ENCODE results near the gene TRAF2. TPM values are rescaled to one million over a fixed set of nuclear protein-coding genes. Genes with fewer than 3 reads are reported as not detected.

Gene TRAF2
- total and polyA plus RNA-seq, 4 donors, result 4.8 to 22.1 (median 11.6) TPM

DNA sequence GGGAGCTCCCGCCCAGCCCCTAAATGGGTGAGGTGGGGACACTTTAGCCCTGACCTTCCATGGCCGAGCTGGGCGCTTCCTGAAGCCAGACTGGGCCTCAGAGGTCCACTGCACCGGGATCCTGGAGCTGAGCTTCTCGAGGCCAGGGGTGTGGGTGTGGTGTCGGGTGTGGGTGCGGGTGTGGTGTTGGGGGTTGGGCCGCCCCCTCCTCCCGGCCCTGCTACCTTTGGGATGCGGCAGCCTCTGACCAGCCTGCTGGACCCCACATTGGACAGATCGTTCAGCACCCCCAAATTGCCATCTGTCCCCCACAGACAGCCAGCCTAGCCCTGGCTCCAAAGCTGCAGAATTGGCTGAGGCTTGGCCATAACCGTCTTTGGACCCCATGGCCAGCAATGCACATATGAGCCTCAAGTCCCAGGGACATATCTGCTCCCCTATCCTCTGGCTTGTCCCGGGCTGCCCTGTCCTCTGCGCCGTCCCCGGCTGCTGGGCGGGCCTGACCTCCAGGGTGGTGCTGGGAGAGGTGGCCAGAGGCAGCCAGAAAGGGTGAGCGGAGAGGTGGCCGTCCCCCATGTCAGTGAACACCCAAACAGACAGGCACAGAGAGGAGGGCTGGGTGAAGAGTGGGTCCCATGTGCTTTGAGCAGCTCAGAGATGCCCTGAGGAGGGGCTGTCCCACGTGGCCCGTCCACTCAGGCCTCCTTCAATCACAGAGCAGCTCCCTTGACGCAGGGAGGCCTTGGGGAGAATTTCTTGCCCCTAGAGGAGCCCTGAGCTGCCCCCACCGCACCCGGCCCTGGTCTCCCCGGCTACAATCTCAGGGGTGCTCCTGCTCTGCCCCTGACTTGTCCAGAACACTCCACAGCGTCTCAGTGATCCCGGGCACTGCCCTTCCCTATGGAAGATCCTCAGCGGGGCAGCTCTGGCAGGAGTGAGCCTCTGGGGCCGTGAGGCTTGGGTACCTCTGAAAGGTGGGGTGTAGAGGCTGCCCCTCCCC lies 87.6 kb downstream of the TRAF2 start:
- 90 to 92% methylated on average over 27 to 29 of the region's 29 CpGs for WGBS, 2 donors
- intact Hi-C loops (cut with DNase I), result no loop called here
- H3K27me3 ChIP-seq (ENCODE audit: control insufficient read depth in 1 of 2, insufficient read depth in 2 of 2, low read length in 1 of 2), result no peaks in the 10 kb centered on the region
- no peaks in the 10 kb centered on the region for H3K4me1 ChIP-seq (ENCODE audit: control insufficient read depth in 1 of 2, insufficient read depth in 2 of 2, low read length in 2 of 2)
- no peaks in the 10 kb centered on the region for H3K36me3 ChIP-seq (ENCODE audit: control insufficient read depth in 1 of 2, insufficient read depth in 2 of 2, low read length in 1 of 2)
- DNase-seq, result no peak
- ATAC-seq (ENCODE audit: low FRiP score), result no peak
- no peak overlapping the region for H3K27ac ChIP-seq (ENCODE audit: low read depth in 1 of 2, low read length in 2 of 2)
- H3K4me3 ChIP-seq (ENCODE audit: low read length in 2 of 2), result no peak overlapping the region
- H3K9me3 ChIP-seq (ENCODE audit: control insufficient read depth, low read length), result no peaks in the 10 kb centered on the region

DNA sequence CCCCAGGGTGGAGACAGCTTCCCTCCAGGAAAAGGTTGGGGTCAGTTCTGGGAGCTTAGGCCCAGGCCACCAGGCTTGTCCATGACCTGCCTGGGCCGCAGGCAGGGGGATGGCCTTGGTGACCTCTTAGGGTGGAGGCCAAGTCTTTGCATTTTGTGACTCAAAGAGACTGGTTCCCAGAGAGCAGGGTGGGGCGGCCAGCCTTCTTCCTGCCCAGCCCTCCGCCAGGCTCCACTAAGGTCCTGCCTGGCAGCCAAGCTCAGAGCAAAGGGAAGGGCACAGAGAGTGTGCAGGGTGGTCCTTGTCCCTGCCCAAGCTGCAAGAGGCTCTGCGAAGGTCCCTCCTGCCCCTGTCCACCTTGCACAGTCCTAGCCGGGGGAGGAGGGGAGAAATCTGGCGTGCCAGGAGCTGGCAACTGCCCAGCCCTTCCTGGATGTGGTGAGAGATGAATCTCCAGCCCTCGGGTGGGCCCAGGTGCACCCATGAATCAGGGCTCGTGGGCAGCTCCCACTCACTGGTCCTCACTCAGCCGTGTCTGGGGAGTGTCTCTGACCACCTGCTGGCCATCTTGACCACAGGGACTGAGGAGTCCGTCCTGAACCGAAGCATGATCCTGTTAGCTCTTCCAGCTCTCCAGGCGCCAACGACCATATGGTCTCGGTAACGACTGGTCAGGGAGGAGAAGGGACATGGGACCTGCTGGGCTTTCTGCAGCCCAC lies 88.7 kb downstream of the TRAF2 start:
- Histone ChIP-seq H3K4me1 (ENCODE audit: control insufficient read depth in 1 of 2, insufficient read depth in 2 of 2, low read length in 2 of 2) (no peaks in the 10 kb centered on the region), H3K27me3 (ENCODE audit: control insufficient read depth in 1 of 2, insufficient read depth in 2 of 2, low read length in 1 of 2) (no peaks in the 10 kb centered on the region), H3K27ac (ENCODE audit: low read depth in 1 of 2, low read length in 2 of 2) (no peak overlapping the region), H3K4me3 (ENCODE audit: low read length in 2 of 2) (no peak overlapping the region), H3K36me3 (ENCODE audit: control insufficient read depth in 1 of 2, insufficient read depth in 2 of 2, low read length in 1 of 2) (no peaks in the 10 kb centered on the region), H3K9me3 (ENCODE audit: control insufficient read depth, low read length) (no peaks in the 10 kb centered on the region)
- ATAC-seq (ENCODE audit: low FRiP score), result no peak
- WGBS, 2 donors, result 78 to 79% methylated on average over 14 to 15 of the region's 15 CpGs
- intact Hi-C loops (cut with DNase I), result no loop called here
- DNase-seq, result no peak

DNA sequence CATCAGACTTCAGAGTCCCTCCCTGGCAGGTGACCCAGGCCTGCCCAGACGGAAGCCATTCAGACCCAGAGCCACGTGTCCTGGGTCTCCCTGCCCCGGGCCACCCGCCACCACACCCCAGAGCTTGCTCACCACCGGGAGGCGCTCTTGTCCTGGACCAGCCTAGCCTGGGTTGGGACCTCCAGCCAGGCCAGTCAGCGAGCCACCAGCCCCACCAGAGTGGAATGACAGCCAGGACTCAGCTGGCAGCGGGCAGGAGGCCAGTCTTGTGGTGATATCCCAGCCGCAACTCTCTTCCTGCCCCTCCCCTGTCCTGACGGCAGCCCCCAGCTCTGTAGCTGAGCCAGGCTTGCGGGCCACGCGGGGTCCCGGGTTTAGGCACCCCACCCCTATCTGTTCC lies 89.3 kb downstream of the TRAF2 start:
- ATAC-seq (ENCODE audit: low FRiP score), result no peak
- intact Hi-C loops (cut with DNase I), result no loop called here
- H3K9me3 ChIP-seq (ENCODE audit: control insufficient read depth, low read length), result no peaks in the 10 kb centered on the region
- DNase-seq, result no peak
- 51 to 61% methylated on average over 8 to 14 of the region's 14 CpGs for WGBS, 2 donors
- no peaks in the 10 kb centered on the region for H3K36me3 ChIP-seq (ENCODE audit: control insufficient read depth in 1 of 2, insufficient read depth in 2 of 2, low read length in 1 of 2)
- H3K27ac ChIP-seq (ENCODE audit: low read depth in 1 of 2, low read length in 2 of 2), result no peak overlapping the region
- no peak overlapping the region for H3K4me3 ChIP-seq (ENCODE audit: low read length in 2 of 2)
- H3K27me3 ChIP-seq (ENCODE audit: control insufficient read depth in 1 of 2, insufficient read depth in 2 of 2, low read length in 1 of 2), result no peaks in the 10 kb centered on the region
- H3K4me1 ChIP-seq (ENCODE audit: control insufficient read depth in 1 of 2, insufficient read depth in 2 of 2, low read length in 2 of 2), result no peaks in the 10 kb centered on the region

Small RNA genes lying within 50 kb of the gene (microRNA-seq; reads per million reads assigned to microRNA genes)
- 0 reads per million in 2 donors for gene MIR4479

Other genes starting within 250 kb of the TRAF2 start
- gene EGFL7, start 223.6 kb upstream of the TRAF2 start, total RNA-seq, result 100 to 1,000 TPM in 1 of 2 donors, 10 to 100 TPM in 1; 78.6 to 308 TPM
- 10 to 100 TPM; 13.1 to 32.0 TPM for gene EGFL7, start 223.6 kb upstream of the TRAF2 start, polyA plus RNA-seq
- 10 to 100 TPM; 26.9 to 31.5 TPM for gene AGPAT2, start 199.1 kb upstream of the TRAF2 start, total RNA-seq
- gene AGPAT2, start 199.1 kb upstream of the TRAF2 start, polyA plus RNA-seq, result 10 to 100 TPM; 49.5 to 64.9 TPM
- 10 to 100 TPM in 1 of 2 donors, 1 to 10 TPM in 1; 7.3 to 13.6 TPM for gene DIPK1B, start 173.9 kb upstream of the TRAF2 start, total RNA-seq
- 1 to 10 TPM; 1.1 to 4.8 TPM for gene DIPK1B, start 173.9 kb upstream of the TRAF2 start, polyA plus RNA-seq
- gene LCN10, start 143.6 kb upstream of the TRAF2 start, total RNA-seq, result 10 to 100 TPM; 11.4 to 13.4 TPM
- 1 to 10 TPM in 1 of 2 donors, under 1 TPM in 1; 0.25 to 2.1 TPM for gene LCN10, start 143.6 kb upstream of the TRAF2 start, polyA plus RNA-seq
- 10 to 100 TPM; 17.4 to 24.2 TPM for gene LCN6, start 138.0 kb upstream of the TRAF2 start, total RNA-seq
- 1 to 10 TPM in 1 of 2 donors, not detected in 1; 2.5 TPM for gene LCN6, start 138.0 kb upstream of the TRAF2 start, polyA plus RNA-seq
- not detected for gene LCN8, start 128.3 kb upstream of the TRAF2 start, total RNA-seq
- under 1 TPM in 1 of 2 donors, not detected in 1; 0.10 TPM for gene LCN8, start 128.3 kb upstream of the TRAF2 start, polyA plus RNA-seq
- not detected for gene LCN15, start 122.0 kb upstream of the TRAF2 start, total RNA-seq
- under 1 TPM in 1 of 2 donors, not detected in 1; 0.88 TPM for gene LCN15, start 122.0 kb upstream of the TRAF2 start, polyA plus RNA-seq
- gene TMEM141, start 95.2 kb upstream of the TRAF2 start, total RNA-seq, result 10 to 100 TPM; 26.6 to 27.0 TPM
- 10 to 100 TPM; 57.0 to 95.8 TPM for gene TMEM141, start 95.2 kb upstream of the TRAF2 start, polyA plus RNA-seq
- under 1 TPM; 0.45 to 0.58 TPM for gene CCDC183, start 90.2 kb upstream of the TRAF2 start, total RNA-seq
- gene CCDC183, start 90.2 kb upstream of the TRAF2 start, polyA plus RNA-seq, result under 1 TPM; 0.46 to 0.50 TPM
- 10 to 100 TPM; 47.2 to 52.0 TPM for gene RABL6, start 78.6 kb upstream of the TRAF2 start, total RNA-seq
- gene RABL6, start 78.6 kb upstream of the TRAF2 start, polyA plus RNA-seq, result 10 to 100 TPM; 31.3 to 76.1 TPM
- gene AJM1, start 44.0 kb upstream of the TRAF2 start, total RNA-seq, result 1 to 10 TPM; 6.1 to 6.2 TPM
- gene AJM1, start 44.0 kb upstream of the TRAF2 start, polyA plus RNA-seq, result 10 to 100 TPM in 1 of 2 donors, under 1 TPM in 1; 0.63 to 26.9 TPM
- gene PHPT1, start 37.1 kb upstream of the TRAF2 start, total RNA-seq, result 10 to 100 TPM; 65.6 to 84.1 TPM
- 100 to 1,000 TPM; 129 to 165 TPM for gene PHPT1, start 37.1 kb upstream of the TRAF2 start, polyA plus RNA-seq
- 1 to 10 TPM; 2.4 to 5.0 TPM for gene MAMDC4, start 34.2 kb upstream of the TRAF2 start, total RNA-seq
- gene MAMDC4, start 34.2 kb upstream of the TRAF2 start, polyA plus RNA-seq, result 10 to 100 TPM in 1 of 2 donors, 1 to 10 TPM in 1; 2.6 to 19.0 TPM
- 100 to 1,000 TPM; 193 to 223 TPM for gene EDF1, start 20.2 kb upstream of the TRAF2 start, total RNA-seq
- 100 to 1,000 TPM; 421 to 505 TPM for gene EDF1, start 20.2 kb upstream of the TRAF2 start, polyA plus RNA-seq
- gene FBXW5, start 58.2 kb downstream of the TRAF2 start, total RNA-seq, result 100 to 1,000 TPM in 1 of 2 donors, 10 to 100 TPM in 1; 92.5 to 107 TPM
- gene FBXW5, start 58.2 kb downstream of the TRAF2 start, polyA plus RNA-seq, result 100 to 1,000 TPM; 111 to 191 TPM
- 1 to 10 TPM in 1 of 2 donors, under 1 TPM in 1; 0.90 to 1.1 TPM for gene C8G, start 58.7 kb downstream of the TRAF2 start, total RNA-seq
- gene C8G, start 58.7 kb downstream of the TRAF2 start, polyA plus RNA-seq, result 1 to 10 TPM; 1.8 to 3.1 TPM
- gene LCN12, start 65.8 kb downstream of the TRAF2 start, total RNA-seq, result 1 to 10 TPM in 1 of 2 donors, under 1 TPM in 1; 0.71 to 1.6 TPM
- 1 to 10 TPM in 1 of 2 donors, not detected in 1; 3.3 TPM for gene LCN12, start 65.8 kb downstream of the TRAF2 start, polyA plus RNA-seq
- 100 to 1,000 TPM; 128 to 145 TPM for gene PTGDS, start 91.0 kb downstream of the TRAF2 start, total RNA-seq
- gene PTGDS, start 91.0 kb downstream of the TRAF2 start, polyA plus RNA-seq, result 10 to 100 TPM; 12.2 to 13.9 TPM
- gene LCNL1, start 96.5 kb downstream of the TRAF2 start, total RNA-seq, result 1 to 10 TPM in 1 of 2 donors, under 1 TPM in 1; 0.36 to 1.1 TPM
- under 1 TPM in 1 of 2 donors, not detected in 1; 0.15 TPM for gene LCNL1, start 96.5 kb downstream of the TRAF2 start, polyA plus RNA-seq
- gene PAXX, start 105.9 kb downstream of the TRAF2 start, total RNA-seq, result 10 to 100 TPM; 27.8 to 42.0 TPM
- gene PAXX, start 105.9 kb downstream of the TRAF2 start, polyA plus RNA-seq, result 100 to 1,000 TPM in 1 of 2 donors, 10 to 100 TPM in 1; 39.9 to 192 TPM
- 1 to 10 TPM; 3.8 to 7.0 TPM for gene CLIC3, start 110.1 kb downstream of the TRAF2 start, total RNA-seq
- gene CLIC3, start 110.1 kb downstream of the TRAF2 start, polyA plus RNA-seq, result 1 to 10 TPM; 1.6 to 6.7 TPM
- 10 to 100 TPM; 27.3 to 60.0 TPM for gene ABCA2, start 141.7 kb downstream of the TRAF2 start, total RNA-seq
- gene ABCA2, start 141.7 kb downstream of the TRAF2 start, polyA plus RNA-seq, result 10 to 100 TPM in 1 of 2 donors, 1 to 10 TPM in 1; 9.0 to 48.1 TPM
- gene FUT7, start 145.6 kb downstream of the TRAF2 start, total RNA-seq, result under 1 TPM; 0.27 to 0.68 TPM
- gene FUT7, start 145.6 kb downstream of the TRAF2 start, polyA plus RNA-seq, result not detected
- gene NPDC1, start 159.7 kb downstream of the TRAF2 start, total RNA-seq, result 100 to 1,000 TPM in 1 of 2 donors, 10 to 100 TPM in 1; 99.3 to 217 TPM
- 100 to 1,000 TPM in 1 of 2 donors, 10 to 100 TPM in 1; 26.5 to 190 TPM for gene NPDC1, start 159.7 kb downstream of the TRAF2 start, polyA plus RNA-seq
- 1 to 10 TPM in 1 of 2 donors, under 1 TPM in 1; 0.16 to 1.7 TPM for gene ENTPD2, start 167.5 kb downstream of the TRAF2 start, total RNA-seq
- not detected for gene ENTPD2, start 167.5 kb downstream of the TRAF2 start, polyA plus RNA-seq
- gene SAPCD2, start 184.0 kb downstream of the TRAF2 start, total RNA-seq, result under 1 TPM; 0.26 to 0.60 TPM
- gene SAPCD2, start 184.0 kb downstream of the TRAF2 start, polyA plus RNA-seq, result under 1 TPM in 1 of 2 donors, not detected in 1; 0.50 TPM
- 10 to 100 TPM in 1 of 2 donors, 1 to 10 TPM in 1; 7.9 to 20.6 TPM for gene UAP1L1, start 191.0 kb downstream of the TRAF2 start, total RNA-seq
- gene UAP1L1, start 191.0 kb downstream of the TRAF2 start, polyA plus RNA-seq, result 10 to 100 TPM in 1 of 2 donors, 1 to 10 TPM in 1; 4.1 to 13.2 TPM
- gene MAN1B1, start 200.5 kb downstream of the TRAF2 start, total RNA-seq, result 10 to 100 TPM; 28.4 to 52.2 TPM
- gene MAN1B1, start 200.5 kb downstream of the TRAF2 start, polyA plus RNA-seq, result 100 to 1,000 TPM in 1 of 2 donors, 10 to 100 TPM in 1; 21.2 to 104 TPM
- 100 to 1,000 TPM in 1 of 2 donors, 10 to 100 TPM in 1; 97.4 to 153 TPM for gene DPP7, start 228.2 kb downstream of the TRAF2 start, total RNA-seq
- 100 to 1,000 TPM in 1 of 2 donors, 10 to 100 TPM in 1; 98.8 to 598 TPM for gene DPP7, start 228.2 kb downstream of the TRAF2 start, polyA plus RNA-seq

All from aorta (tissue), 5 donors.